ENCODE measurements around the gene TCP11L2.

GRCh38 chr12:106345746-106346145 lies 43.2 kb downstream of the TCP11L2 start:
- peak; percentile 28; the same call in 1 of the 2 replicates for TF ChIP-seq CTCF (IDR thresholded peaks at IDR 0.05; ENCODE audit: low read depth, low read length)
- no peak for TF ChIP-seq EZH2phosphoT487 (IDR thresholded peaks at IDR 0.05; ENCODE audit: low read depth)
